K562 (cell line): ENCODE data around the gene DDAH1. TPM values are rescaled to one million over a fixed set of nuclear protein-coding genes. Genes with fewer than 3 reads are reported as not detected.

ENCODE experiments used
- ATAC-seq: fragments of 200-7000 bp; cut with Tn5 transposase; 3 replicates; pipeline ENCODE4 v1.9.1; 2020; ENCODE audit warnings: moderate library complexity
- BruUV-seq: library from RNA; stranded (reverse); fragments of 400-500 nt; replicated peaks from 2 replicates; lab custom pipeline; 2021; lab: Mats Ljungman, UMichigan
- CTCF ChIA-PET: fragments of 300-600 bp; formaldehyde crosslinking; extraction: SDS; loops from one replicate; lab custom pipeline; 2021; ENCODE audit warnings: low intra/inter-chr PET ratio; lab: Yijun Ruan, JAX
- POLR2A ChIA-PET: fragments of 300-600, 350-650 bp; sonication (Branson Sonifier 250); formaldehyde crosslinking; extraction: SDS; loops from one replicate; lab custom pipeline; 2021; ENCODE audit warnings: antibody characterized with exemption, inconsistent platforms; lab: Yijun Ruan, JAX
- DNase-seq, 4 experiments: peaks; one replicate each; pipeline versions ENCODE4 v3.0.0 to v3.0.0-alpha.2; 2011 to 2018; ENCODE audit warnings: low spot score in 3 of 4, mixed read lengths in 3 of 4; ENCODE audit errors: extremely low read depth in 1 of 4
- FAIRE-seq: peaks from 2 replicates; lab custom pipeline; 2011; peaks lifted over from hg19 to GRCh38; lab: Jason Lieb, UNC
- H2AFZ ChIP-seq: 2 replicates; pipeline ENCODE4 v1.6.0; 2011; ENCODE audit warnings: low read depth, low read length, control low read depth, inconsistent platforms
- H3K27ac ChIP-seq: fragments of 200-600 bp; 3 replicates; pipeline ENCODE4 v1.8.0; 2011; ENCODE audit warnings: low read depth, mild to moderate bottlenecking, control low read depth, inconsistent platforms, low read length, moderate library complexity, mixed read lengths; ENCODE audit errors: extremely low read depth
- H3K27me3 ChIP-seq, 2 experiments: fragments of 300-600 bp in 1 of 2; 2 replicates in 1 of 2; 3 replicates in 1 of 2; pipeline versions ENCODE4 v1.6.0 to v1.8.0; 2011; ENCODE audit warnings: inconsistent platforms in 2 of 2, low read length in 2 of 2, mild to moderate bottlenecking in 1 of 2, mixed read lengths in 1 of 2, moderate library complexity in 1 of 2; ENCODE audit not compliant: control insufficient read depth in 2 of 2, insufficient read depth in 2 of 2
- H3K36me3 ChIP-seq: fragments of 300-600 bp; 3 replicates; pipeline ENCODE4 v1.8.0; 2011; ENCODE audit warnings: mild to moderate bottlenecking, low read length, inconsistent platforms; ENCODE audit not compliant: control insufficient read depth, insufficient read depth
- H3K4me1 ChIP-seq, 2 experiments: fragments of 200-600 bp in 1 of 2; replicated peaks in 1 of 2; 2 replicates in 1 of 2; 3 replicates in 1 of 2; pipeline versions ENCODE4 v1.5.1 to v1.8.0; 2011; ENCODE audit warnings: inconsistent platforms in 2 of 2, low read length in 2 of 2, mild to moderate bottlenecking in 1 of 2, mixed read lengths in 1 of 2, moderate library complexity in 1 of 2; ENCODE audit not compliant: control insufficient read depth in 2 of 2, insufficient read depth in 2 of 2
- H3K4me2 ChIP-seq: 2 replicates; pipeline ENCODE4 v1.6.1; 2011; ENCODE audit warnings: low read length, control low read depth, inconsistent platforms, mixed read lengths; ENCODE audit not compliant: insufficient read depth
- H3K4me3 ChIP-seq: fragments of 200-600 bp; sonication (generic), shearing (Covaris generic); 2 replicates; pipeline ENCODE4 v1.5.1; 2016; ENCODE audit warnings: control low read depth, inconsistent platforms
- H3K79me2 ChIP-seq: fragments of 200-600 bp; 3 replicates; pipeline ENCODE4 v1.8.0; 2011; ENCODE audit warnings: low read length, inconsistent platforms; ENCODE audit not compliant: control insufficient read depth, insufficient read depth
- H3K9ac ChIP-seq, 2 experiments: 2 replicates each; pipeline versions ENCODE4 v1.6.0 to v1.6.1; 2011; ENCODE audit warnings: low read depth in 2 of 2, low read length in 2 of 2, control low read depth in 1 of 2, inconsistent platforms in 1 of 2, mild to moderate bottlenecking in 1 of 2, mixed read lengths in 1 of 2; ENCODE audit not compliant: insufficient read depth in 1 of 2
- H3K9me1 ChIP-seq: one replicate; pipeline ENCODE4 v1.6.0; 2011; ENCODE audit warnings: inconsistent platforms, mild to moderate bottlenecking, low read length, moderate library complexity; ENCODE audit not compliant: control insufficient read depth, insufficient read depth
- H3K9me3 ChIP-seq: replicated peaks from 2 replicates; pipeline ENCODE4 v1.5.1; 2011; ENCODE audit warnings: low read depth, low read length, inconsistent platforms; ENCODE audit not compliant: control insufficient read depth, insufficient read depth
- H4K20me1 ChIP-seq: replicated peaks from 2 replicates; pipeline ENCODE4 v1.6.1; 2011; ENCODE audit warnings: low read length, inconsistent platforms, mixed read lengths; ENCODE audit not compliant: control insufficient read depth, insufficient read depth
- GABPA ChIP-seq: fragments of 200-800 bp; sonication (Bioruptor generic); conservative IDR thresholded peaks from 2 replicates; pipeline ENCODE4 v1.6.1; 2016; ENCODE audit warnings: low read depth, missing genetic modification characterization, missing compliant biosample characterization
- L3MBTL2 ChIP-seq: fragments of 450-650 bp; IDR thresholded peaks from 2 replicates; pipeline ENCODE4 v1.6.1; 2016; ENCODE audit warnings: mild to moderate bottlenecking, moderate library complexity
- NCOA1 ChIP-seq: fragments of 450-650 bp; IDR thresholded peaks from 2 replicates; pipeline ENCODE4 v1.6.1; 2016; ENCODE audit warnings: low read depth
- NCOA6 ChIP-seq: fragments of 450-650 bp; IDR thresholded peaks from 2 replicates; pipeline ENCODE4 v1.6.1; 2017; ENCODE audit warnings: mild to moderate bottlenecking
- NRF1 ChIP-seq, 2 experiments: fragments of 450-650 bp; IDR thresholded peaks in 1 of 2; conservative IDR thresholded peaks in 1 of 2; 2 replicates each; pipeline ENCODE4 v1.6.1; 2014; ENCODE audit warnings: mild to moderate bottlenecking in 2 of 2
- RBM22 ChIP-seq: fragments of 200-400 bp; formaldehyde crosslinking; IDR thresholded peaks from 2 replicates; pipeline ENCODE4 v1.6.1; 2018; ENCODE audit warnings: low read length, low read depth; ENCODE audit not compliant: poor library complexity, severe bottlenecking
- RCOR1 ChIP-seq, 2 experiments: IDR thresholded peaks; 2 replicates each; pipeline ENCODE4 v1.6.1; 2012; ENCODE audit warnings: low read depth in 2 of 2, low read length in 2 of 2, borderline replicate concordance in 1 of 2, improper control_type of control experiment in 1 of 2
- ZNF384 ChIP-seq: IDR thresholded peaks from 2 replicates; pipeline ENCODE4 v1.6.1; 2012; ENCODE audit warnings: low read depth, low read length, improper control_type of control experiment
- ZNF586 ChIP-seq: fragments of 450-650 bp; formaldehyde crosslinking; conservative IDR thresholded peaks from 2 replicates; pipeline ENCODE4 v1.4.0; 2020; ENCODE audit warnings: mild to moderate bottlenecking, moderate library complexity
- WGBS: fragments of 100-300 bp; shearing (Covaris generic); methylation state at CpG from one replicate; pipeline ENCODE4 v1.1.6; 2016; ENCODE audit warnings: low coverage, mixed read lengths; ENCODE audit not compliant: insufficient coverage; ENCODE audit errors: missing lambda C conversion rate; 5-methylcytosine and 5-hydroxymethylcytosine counted together
- in situ Hi-C: fragments of 300-500 bp; cut with MboI; formaldehyde crosslinking; loops from 4 replicates; pipeline ENCODE4 v1.15.0; 2018; ENCODE audit warnings: inconsistent platforms, mixed read lengths
- intact Hi-C: fragments of 100-400 bp; cut with micrococcal nuclease; formaldehyde crosslinking; loops from 2 replicates; pipeline ENCODE4 v1.14.2; 2022
- polyA plus RNA-seq, 8 experiments: library from polyadenylated mRNA; depleted of rRNA in 4 of 8; stranded (reverse) in 5 of 8; unstranded in 3 of 8; fragments of >200 nt; fragmentation: Nextera tagmentation in 2 of 8; fragmentation: Illumina TruSeq in 1 of 8; extraction: Ambion mirVana in 2 of 8; extraction: Trizol in 1 of 8; gene quantifications; 2 replicates each; pipeline versions ENCODE4 v1.2.1 to v1.2.3, GENCODE V29; 2011 to 2014; ENCODE audit warnings: inconsistent platforms in 1 of 8, missing spikeins in 1 of 8
- total RNA-seq, 7 experiments: library from RNA; depleted of rRNA in 6 of 7; stranded (reverse); fragments of >200 nt in 6 of 7; fragmentation: Illumina TruSeq in 2 of 7; extraction: Trizol in 2 of 7; gene quantifications; 2 replicates each; pipeline versions ENCODE4 v1.2.1 to v1.2.3, GENCODE V29; 2011 to 2021; ENCODE audit warnings: low replicate concordance in 1 of 7
- TF ChIP-seq, protein P1 (sequence below): sonication (generic); formaldehyde crosslinking; IDR thresholded peaks from 2 replicates; pipeline ENCODE4 v1.9.0; 2022; ENCODE audit warnings: mild to moderate bottlenecking, missing genetic modification reagents
- TF ChIP-seq, protein P2 (sequence below): fragments of 250-450 bp; sonication (Bioruptor Pico); IDR thresholded peaks from 2 replicates; pipeline ENCODE4 v1.5.0; 2022; ENCODE audit warnings: mild to moderate bottlenecking

DDAH1 gene
- total and polyA plus RNA-seq, 9 of the 15 experiments (the other 6 are each of a cell fraction or from before 2014, with no cell fraction given): 0.04 to 0.24 (median 0.10) TPM

DNA sequence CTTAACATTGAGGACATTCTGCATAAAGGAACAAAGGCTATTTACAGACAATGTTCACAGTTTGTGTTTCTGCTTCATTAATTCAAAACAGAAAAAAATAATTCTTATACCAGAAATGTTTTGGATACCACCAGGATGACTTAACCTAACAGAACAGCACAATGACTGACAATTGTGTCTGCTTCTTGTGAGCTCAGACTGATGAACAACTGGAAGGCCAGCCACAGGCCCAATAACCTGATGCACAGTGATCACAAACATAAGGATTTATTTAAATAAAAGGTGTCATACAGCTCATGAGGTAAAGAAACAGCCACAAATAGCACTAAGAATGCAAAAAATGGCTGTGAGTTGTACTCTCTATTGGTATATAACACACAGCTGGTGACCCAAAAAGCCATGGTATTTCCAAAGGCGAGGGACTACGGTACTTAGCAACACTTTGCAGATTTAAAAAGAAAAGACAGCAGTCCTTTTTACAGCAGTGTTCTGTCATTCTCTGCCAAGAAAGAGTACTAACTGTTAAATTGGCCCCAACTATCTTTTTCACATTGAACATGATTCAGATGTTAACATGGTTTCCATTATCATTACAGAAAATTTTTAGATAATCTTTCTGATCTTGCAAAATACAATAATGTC, 32.1 kb upstream of the DDAH1 start:
- no peaks in the 10 kb centered on the region for H3K79me2 ChIP-seq
- H3K9me1 ChIP-seq: no peaks in the 10 kb centered on the region
- no peaks in the 10 kb centered on the region for H3K36me3 ChIP-seq
- TF ChIP-seq, protein P1, sequence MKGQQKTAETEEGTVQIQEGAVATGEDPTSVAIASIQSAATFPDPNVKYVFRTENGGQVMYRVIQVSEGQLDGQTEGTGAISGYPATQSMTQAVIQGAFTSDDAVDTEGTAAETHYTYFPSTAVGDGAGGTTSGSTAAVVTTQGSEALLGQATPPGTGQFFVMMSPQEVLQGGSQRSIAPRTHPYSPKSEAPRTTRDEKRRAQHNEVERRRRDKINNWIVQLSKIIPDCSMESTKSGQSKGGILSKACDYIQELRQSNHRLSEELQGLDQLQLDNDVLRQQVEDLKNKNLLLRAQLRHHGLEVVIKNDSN: no peak
- TF ChIP-seq ZNF384 (no peak), NCOA1 (no peak), L3MBTL2 (no peak), RCOR1 (IDR thresholded peaks at IDR 0.05; ENCODE audit: borderline replicate concordance in 1 of 2, low read depth in 2 of 2, low read length in 2 of 2) (no peak), GABPA (tag) (no peak), NCOA6 (no peak), ZNF586 (CRISPR knock-in tag) (no peak), RBM22 (no peak), NRF1 (conservative IDR thresholded peaks at IDR 0.05 in 1 of 2, IDR thresholded peaks at IDR 0.05 in 1 of 2) (no peak)
- TF ChIP-seq, protein P2, sequence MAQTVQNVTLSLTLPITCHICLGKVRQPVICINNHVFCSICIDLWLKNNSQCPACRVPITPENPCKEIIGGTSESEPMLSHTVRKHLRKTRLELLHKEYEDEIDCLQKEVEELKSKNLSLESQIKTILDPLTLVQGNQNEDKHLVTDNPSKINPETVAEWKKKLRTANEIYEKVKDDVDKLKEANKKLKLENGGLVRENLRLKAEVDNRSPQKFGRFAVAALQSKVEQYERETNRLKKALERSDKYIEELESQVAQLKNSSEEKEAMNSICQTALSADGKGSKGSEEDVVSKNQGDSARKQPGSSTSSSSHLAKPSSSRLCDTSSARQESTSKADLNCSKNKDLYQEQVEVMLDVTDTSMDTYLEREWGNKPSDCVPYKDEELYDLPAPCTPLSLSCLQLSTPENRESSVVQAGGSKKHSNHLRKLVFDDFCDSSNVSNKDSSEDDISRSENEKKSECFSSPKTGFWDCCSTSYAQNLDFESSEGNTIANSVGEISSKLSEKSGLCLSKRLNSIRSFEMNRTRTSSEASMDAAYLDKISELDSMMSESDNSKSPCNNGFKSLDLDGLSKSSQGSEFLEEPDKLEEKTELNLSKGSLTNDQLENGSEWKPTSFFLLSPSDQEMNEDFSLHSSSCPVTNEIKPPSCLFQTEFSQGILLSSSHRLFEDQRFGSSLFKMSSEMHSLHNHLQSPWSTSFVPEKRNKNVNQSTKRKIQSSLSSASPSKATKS: no peak
- H3K4me3 ChIP-seq: no peak overlapping the region
- no peak for ATAC-seq
- no peaks in the 10 kb centered on the region for H3K27me3 ChIP-seq
- no peak for FAIRE-seq
- WGBS: 0% methylated on average over 2 of the region's 2 CpGs
- ChIA-PET CTCF (no interaction called here), POLR2A (no interaction called here)
- H3K4me1 ChIP-seq: no peaks in the 10 kb centered on the region
- no peak overlapping the region for H2AFZ ChIP-seq
- no peaks in the 10 kb centered on the region for H3K9me3 ChIP-seq
- in situ Hi-C loops (no loop called here), intact Hi-C loops (no loop called here)
- H3K9ac ChIP-seq: no peak overlapping the region
- DNase-seq: no peak
- H3K27ac ChIP-seq: no peak overlapping the region
- BruUV-seq: no TSS peak
- H4K20me1 ChIP-seq: no peaks in the 10 kb centered on the region
- no peak overlapping the region for H3K4me2 ChIP-seq
